GM19351 (cell line): ENCODE data around the gene CHTF8.

ENCODE experiments used
- ATAC-seq: cut with Tn5 transposase; IDR thresholded peaks from one replicate; pipeline ENCODE4 v1.9.1; 2021; ENCODE audit warnings: mild to moderate bottlenecking, moderate library complexity; ENCODE audit not compliant: unreplicated experiment

CHTF8 gene

GRCh38 chr16:69114346-69114975 lies 17.9 kb downstream of the CHTF8 start:
- ATAC-seq: no peak

- no peak for ATAC-seq
Observed at GRCh38 chr16:69113216-69113615, 19.2 kb downstream of the CHTF8 start.

- ATAC-seq: no peak
Observed at GRCh38 chr16:69112285-69113129, 19.9 kb downstream of the CHTF8 start.

GRCh38 chr16:69111876-69112230 lies 20.5 kb downstream of the CHTF8 start:
- no peak for ATAC-seq

- ATAC-seq: no peak
Observed at GRCh38 chr16:69111216-69111875, 21.0 kb downstream of the CHTF8 start.

GRCh38 chr16:69110406-69110805 lies 22.0 kb downstream of the CHTF8 start:
- no peak for ATAC-seq

GRCh38 chr16:69109486-69110270 lies 22.7 kb downstream of the CHTF8 start:
- no peak for ATAC-seq

GRCh38 chr16:69108905-69109252 lies 23.5 kb downstream of the CHTF8 start:
- no peak for ATAC-seq

GRCh38 chr16:69108064-69108904 lies 24.1 kb downstream of the CHTF8 start:
- ATAC-seq: no peak

GRCh38 chr16:69107316-69107962 lies 24.9 kb downstream of the CHTF8 start:
- ATAC-seq: no peak

- ATAC-seq: no peak
Observed at GRCh38 chr16:69106491-69107315, 25.7 kb downstream of the CHTF8 start.

GRCh38 chr16:69105501-69106361 lies 26.7 kb downstream of the CHTF8 start, which contains the start of gene HAS3:
Gene HAS3 (plus strand): TSS chr16:69105653. CDS start chr16:69109396, 3,743 bp downstream.
- no peak for ATAC-seq

- ATAC-seq: no peak
Observed at GRCh38 chr16:69100071-69100691, 32.2 kb downstream of the CHTF8 start.

- no peak for ATAC-seq
Observed at GRCh38 chr16:69095193-69095592, 37.2 kb downstream of the CHTF8 start.

- no peak for ATAC-seq
Observed at GRCh38 chr16:69094501-69094900, 37.9 kb downstream of the CHTF8 start.

GRCh38 chr16:69093974-69094373 lies 38.4 kb downstream of the CHTF8 start:
- ATAC-seq: no peak

GRCh38 chr16:69089091-69089910 lies 43.1 kb downstream of the CHTF8 start:
- ATAC-seq: no peak
